ENCODE data around the gene HEMK1. TPM values are rescaled to one million over a fixed set of nuclear protein-coding genes. Genes with fewer than 3 reads are reported as not detected.

HEMK1 gene
- total RNA-seq, 4 donors from 2014 or later: 5.7 to 7.0 (median 6.1) TPM

GRCh38 chr3:50550079-50550736 is 19.1 kb upstream of the HEMK1 start:
- no peak for TF ChIP-seq CTCF (IDR thresholded peaks at IDR 0.05; ENCODE audit: low read depth)

- no peak for TF ChIP-seq CTCF (IDR thresholded peaks at IDR 0.05; ENCODE audit: low read depth)
These were observed 18.2 kb upstream of the HEMK1 start for GRCh38 chr3:50551054-50551659.

GRCh38 chr3:50551681-50552435 is 17.5 kb upstream of the HEMK1 start:
- TF ChIP-seq CTCF (IDR thresholded peaks at IDR 0.05; ENCODE audit: low read depth): no peak

- TF ChIP-seq CTCF (IDR thresholded peaks at IDR 0.05; ENCODE audit: low read depth): no peak
These were observed 16.7 kb upstream of the HEMK1 start for GRCh38 chr3:50552598-50552997.

GRCh38 chr3:50554553-50554952 is 14.8 kb upstream of the HEMK1 start:
- TF ChIP-seq CTCF (IDR thresholded peaks at IDR 0.05; ENCODE audit: low read depth): no peak

GRCh38 chr3:50557106-50557505 is 12.2 kb upstream of the HEMK1 start:
- no peak for TF ChIP-seq CTCF (IDR thresholded peaks at IDR 0.05; ENCODE audit: low read depth)

- TF ChIP-seq CTCF (IDR thresholded peaks at IDR 0.05; ENCODE audit: low read depth): no peak
These were observed 11.4 kb upstream of the HEMK1 start for GRCh38 chr3:50557915-50558314.

All from subcutaneous adipose tissue (tissue), 4 donors.